ENCODE data around the gene TRIM41.
"Not testable (repeated sequence)": the region's sequence is repeated elsewhere in the genome, so short reads cannot be mapped to it uniquely, and the experiment has no call there.

Gene TRIM41

DNA sequence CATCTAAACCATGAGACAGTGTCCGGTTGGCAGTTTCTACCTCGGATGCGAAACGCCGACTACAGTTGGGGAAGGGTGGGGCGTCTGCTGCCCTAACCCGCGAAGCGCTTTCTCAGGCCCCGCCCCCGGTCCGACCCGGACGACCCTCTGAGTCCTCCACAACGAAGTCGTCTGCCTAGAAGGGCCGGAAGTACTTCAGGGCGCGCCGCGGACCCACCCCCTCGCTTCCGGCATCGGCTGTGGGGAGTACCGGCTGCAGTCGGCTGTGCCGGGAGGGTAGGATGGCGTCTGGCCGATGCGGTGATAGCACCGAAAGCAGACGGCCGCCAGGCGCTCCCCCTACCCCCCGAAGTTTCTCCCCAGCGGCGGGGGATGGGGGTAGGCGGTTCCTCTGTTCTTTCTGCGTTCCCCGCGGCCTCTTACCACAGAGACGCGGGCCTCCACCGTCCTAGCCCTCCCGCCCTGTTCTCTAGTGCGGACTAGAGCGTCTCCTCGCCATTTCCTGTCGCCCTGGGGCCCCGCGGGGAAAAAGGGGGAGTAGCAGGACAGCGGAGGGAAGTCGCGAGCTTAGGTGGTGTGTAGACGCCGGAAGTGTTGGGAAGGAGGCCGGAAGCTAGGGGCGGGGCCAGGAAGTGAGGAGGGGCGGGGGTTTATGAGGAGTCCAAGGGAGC lies at the start of gene TRIM41:
Gene TRIM41, plus strand, starts transcription at position 224 of the 671 bp plus-strand sequence. CDS start 719 bp downstream, outside the sequence.
- DNase-seq: peak; percentile 94 to 98

DNA sequence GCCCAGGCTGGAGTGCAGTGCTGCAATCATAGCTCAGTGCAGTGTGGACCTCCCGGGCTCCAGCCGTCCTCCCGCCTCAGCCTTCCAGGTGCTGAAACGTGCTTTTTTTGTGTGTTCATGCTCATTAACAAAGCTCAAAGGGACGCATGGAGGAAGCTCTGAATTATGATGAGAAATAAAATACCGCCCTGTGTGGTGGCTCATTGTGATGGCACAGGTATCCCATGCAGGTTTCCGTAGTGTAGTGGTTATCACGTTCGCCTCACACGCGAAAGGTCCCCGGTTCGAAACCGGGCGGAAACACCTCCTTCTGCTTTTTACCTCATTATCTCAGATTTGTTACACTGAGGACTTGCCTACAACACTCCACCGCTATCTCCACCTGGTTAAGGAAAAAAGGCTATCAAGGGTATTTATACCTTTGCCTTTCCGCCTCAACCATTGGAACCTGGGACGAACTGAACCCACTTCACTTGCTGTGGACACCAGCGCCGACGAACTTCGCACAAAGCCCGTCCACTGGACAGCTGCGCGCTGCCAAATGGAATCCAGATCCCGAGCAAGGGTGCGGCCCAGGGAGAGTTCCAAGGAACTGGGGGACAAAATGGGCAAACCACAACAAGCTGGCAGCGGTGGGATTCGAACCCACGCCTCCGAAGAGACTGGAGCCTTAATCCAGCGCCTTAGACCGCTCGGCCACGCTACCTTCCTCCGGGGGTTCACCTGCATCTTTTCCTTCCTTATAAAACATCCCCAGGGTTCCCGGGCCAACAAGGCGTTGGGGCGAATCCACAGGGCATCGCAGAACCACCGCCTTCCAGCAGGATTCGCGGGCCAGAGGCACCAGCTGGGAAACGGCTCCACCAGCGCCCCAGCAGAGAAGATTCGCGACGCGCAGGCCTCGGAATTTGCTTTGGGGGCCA lies 49.4 kb upstream of the TRIM41 start:
- peak; percentile 31 to 48 for DNase-seq

DNA sequence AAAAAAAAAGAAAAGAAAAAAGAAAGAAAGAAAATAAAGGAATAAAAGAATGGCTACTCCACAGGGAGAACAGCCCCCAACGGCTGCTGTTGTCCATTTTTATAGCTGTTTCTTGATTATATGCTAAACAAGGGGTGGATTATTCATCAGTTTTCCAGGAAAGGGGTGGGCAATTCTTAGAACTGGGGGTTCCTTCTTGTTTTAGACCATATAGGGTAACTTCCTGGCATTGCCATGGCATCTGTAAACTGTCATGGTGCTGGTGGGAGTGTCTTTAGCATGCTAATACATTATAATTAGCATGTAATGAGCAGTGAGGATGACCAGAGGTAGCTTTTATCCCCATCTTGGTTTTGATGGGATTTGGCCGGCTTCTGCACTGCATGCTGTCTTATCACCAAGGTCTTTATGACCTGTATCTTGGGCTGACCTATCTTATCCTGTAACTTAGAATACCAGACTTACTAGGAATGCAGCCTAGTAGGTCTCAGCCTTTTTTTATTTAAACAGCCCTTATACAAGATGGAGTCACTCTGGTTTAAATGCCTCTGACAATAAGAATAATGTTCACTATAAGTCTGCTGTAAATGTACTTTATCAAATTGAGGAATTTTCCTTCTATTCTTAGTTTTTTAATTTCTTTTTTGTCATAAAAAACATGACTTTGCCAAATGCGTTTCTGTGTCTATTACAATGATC lies 46.7 kb upstream of the TRIM41 start:
- DNase-seq: no peak

DNA sequence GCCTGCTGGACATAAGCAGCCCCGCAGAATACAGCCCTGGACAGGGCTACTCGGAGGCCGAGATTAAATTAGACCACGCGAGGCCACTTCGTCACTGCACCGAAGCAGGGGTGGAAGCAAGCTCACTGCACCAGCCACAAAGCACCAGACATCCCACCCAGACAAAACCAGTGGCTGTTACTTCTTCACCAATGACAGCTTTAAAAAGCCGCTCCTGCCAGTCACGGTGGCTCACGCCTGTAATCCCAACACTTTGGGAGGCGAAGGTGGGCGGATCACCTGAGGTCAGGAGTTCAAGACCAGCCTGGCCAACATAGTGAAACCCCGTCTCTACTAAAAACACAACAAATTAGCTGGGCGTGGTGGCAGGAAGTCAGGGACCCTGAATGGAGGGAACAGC lies 45.5 kb upstream of the TRIM41 start:
- DNase-seq: not testable (repeated sequence)

DNA sequence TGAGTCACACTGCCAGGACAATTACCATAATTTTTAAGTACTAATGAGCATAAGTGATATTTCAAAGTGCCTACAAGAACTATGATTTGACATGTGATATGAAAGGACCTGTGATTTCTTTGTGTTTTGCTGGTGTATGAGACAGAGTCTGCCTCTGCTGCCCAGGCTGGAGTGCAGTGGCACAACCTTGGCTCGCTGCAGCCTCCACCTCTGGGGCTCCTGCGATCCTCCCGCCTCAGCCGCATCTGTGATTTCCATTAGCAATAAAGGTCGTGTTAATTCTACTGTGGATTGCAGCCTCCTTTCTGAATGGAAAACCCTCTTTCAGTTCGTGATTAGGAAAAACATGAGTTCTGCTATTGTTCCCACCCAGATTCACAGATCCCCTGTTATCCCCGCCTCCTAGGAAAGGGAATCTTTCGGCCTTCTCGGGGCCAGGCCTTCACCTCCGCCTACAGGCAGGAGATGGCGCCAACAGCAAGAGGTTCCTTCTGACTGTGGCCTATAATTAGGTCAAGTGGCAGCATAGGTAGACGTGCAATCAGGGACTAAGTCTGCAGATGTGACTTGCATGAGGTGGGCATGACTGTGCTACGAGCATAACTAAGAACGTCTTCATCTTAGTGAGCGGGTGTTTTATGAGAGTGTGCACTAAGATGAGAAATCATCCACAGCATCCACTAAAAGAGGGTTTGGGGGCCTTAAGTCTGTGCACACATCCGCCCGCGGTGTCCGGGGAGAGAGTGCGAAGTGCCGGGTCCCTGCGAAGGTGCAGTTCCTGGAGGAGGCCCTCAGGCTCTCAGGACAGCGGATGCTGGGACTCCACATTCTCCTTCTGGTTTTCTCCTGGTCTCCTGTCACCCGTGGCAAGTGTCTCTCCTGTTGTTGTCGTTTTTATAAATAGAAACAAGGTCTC lies 41.2 kb upstream of the TRIM41 start:
- DNase-seq: peak; percentile 56 to 67

DNA sequence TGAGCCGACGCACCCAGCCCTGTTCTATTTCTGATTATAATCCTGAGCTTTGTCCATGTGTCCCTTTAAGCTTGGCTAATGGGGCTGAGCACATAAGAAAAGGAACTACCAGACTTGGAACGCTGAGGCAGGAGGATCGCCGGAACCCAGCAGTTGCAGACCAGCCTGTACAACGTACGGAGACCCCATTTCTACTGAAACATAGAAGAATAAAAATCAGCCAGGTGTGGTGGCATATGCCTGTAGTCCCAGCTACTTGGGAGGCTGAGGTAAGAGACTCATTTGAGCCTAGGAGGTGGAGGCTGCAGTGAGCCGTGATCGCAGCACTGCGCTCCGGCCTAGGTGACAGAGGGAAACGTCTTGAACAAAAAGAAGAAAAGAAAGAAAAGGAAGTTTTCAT lies 40.4 kb upstream of the TRIM41 start:
- no peak for DNase-seq

DNA sequence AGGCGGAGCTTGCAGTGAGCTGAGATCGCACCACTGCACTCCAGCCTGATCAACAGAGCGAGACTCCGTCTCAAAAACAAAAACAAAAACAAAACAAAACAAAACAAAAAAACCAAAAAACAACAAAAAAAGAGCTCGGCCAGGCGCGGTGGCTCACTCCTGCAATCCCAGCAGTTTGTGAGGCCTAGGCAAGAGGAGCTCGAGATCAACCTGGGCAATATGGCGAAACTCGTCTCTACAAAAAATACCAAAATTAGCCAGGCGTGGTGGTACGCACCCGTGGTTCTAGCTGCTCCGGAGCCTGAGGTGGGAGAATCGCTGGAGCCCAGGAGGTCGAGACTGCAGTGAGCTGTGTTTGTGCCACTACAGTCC lies 38.2 kb upstream of the TRIM41 start:
- no peak for DNase-seq

DNA sequence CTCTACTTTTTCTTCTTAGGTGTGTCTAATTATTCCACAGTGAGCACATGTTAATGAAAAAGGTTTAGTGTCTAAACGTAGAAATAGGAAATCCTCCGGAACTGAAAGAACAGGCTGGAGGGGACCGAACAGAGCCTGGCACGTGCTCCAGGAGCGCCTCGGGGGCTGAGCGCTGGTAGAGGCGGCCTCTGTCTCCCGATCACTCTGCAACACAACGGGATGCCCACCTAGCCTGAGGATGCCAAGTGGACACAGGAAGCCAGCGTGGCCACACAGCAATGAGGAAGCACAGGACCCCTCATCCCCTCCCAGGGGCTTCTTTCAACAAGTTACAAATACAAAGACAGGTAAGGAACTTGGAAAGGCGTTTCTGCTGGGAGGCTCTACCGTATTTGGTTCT lies 37.5 kb upstream of the TRIM41 start:
- DNase-seq: no peak

DNA sequence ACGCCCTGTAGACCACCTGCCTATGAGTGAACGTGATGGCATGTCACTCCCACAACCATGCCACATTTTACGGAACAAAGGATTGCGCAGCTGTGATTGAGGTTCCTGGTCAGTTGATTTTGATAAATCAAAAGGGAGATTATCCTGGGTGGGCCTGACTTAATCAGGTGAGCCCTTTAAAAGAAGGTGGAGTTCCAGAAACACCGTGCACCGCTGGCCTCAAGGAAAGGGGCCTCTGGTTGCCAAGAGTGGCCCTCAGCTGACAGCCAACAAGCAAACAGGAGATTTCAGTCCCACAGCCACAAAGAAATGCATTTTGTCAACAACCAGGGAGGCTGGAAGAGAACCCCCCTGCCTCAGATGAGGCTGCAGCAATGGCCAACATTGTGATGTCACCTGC lies 37.1 kb upstream of the TRIM41 start:
- no peak for DNase-seq

DNA sequence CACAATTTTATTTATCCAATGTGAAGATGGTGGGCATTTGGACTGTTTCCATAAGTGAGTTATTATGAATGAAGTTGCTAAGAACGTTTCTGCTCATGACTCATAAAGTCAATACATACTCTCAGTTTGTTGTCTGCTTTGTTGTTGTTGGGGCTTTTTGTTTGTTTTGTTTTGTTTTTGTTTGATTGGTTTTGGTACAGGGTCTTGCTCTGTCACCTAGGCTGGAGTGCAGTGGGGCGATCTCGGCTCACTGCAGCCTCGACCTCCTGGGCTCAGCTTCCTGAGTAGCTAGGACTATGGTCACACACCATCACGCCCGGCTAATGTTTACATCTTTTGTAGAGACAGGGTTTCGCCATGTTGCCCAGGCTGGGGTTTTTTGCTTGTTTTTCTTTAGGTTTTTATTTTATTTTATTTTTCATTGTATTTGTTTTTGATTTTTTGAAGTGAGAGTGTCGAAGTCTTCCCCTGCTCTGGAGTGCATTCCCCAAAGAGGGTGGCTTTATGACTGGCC lies 36.0 kb upstream of the TRIM41 start:
- DNase-seq: no peak

DNA sequence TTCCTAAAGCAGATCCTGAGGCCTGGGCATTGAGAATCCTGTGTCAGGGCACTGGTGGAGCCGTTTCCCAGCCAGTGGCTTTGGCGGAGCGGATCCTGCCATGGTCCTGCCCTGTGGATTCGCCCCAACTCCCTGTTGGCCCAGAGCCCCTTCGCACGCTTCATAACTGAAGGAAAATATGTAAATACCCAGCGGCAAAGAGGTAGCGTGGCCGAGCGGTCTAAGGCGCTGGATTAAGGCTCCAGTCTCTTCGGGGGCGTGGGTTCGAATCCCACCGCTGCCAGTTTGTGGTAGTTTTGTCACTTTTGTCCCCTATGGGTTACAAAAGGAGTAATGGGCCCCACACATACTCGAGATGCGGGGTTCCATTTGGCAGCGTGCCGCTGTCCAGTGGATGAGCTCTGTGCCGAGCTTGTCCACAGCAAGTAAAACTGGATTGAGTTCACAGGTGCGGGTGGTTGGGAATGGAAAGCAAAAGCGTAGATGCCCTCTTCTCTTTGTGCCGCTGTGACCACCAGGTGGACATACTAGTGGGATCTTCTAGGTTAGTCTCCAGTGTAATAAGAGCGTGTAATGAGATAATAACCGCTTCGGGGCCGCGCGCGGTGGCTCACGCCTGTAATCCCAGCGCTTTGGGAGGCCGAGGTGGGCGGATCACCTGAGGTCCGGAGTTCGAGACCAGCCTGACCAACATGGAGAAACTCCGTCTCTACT lies 35.4 kb upstream of the TRIM41 start:
- DNase-seq: peak; percentile 24 to 39

DNA sequence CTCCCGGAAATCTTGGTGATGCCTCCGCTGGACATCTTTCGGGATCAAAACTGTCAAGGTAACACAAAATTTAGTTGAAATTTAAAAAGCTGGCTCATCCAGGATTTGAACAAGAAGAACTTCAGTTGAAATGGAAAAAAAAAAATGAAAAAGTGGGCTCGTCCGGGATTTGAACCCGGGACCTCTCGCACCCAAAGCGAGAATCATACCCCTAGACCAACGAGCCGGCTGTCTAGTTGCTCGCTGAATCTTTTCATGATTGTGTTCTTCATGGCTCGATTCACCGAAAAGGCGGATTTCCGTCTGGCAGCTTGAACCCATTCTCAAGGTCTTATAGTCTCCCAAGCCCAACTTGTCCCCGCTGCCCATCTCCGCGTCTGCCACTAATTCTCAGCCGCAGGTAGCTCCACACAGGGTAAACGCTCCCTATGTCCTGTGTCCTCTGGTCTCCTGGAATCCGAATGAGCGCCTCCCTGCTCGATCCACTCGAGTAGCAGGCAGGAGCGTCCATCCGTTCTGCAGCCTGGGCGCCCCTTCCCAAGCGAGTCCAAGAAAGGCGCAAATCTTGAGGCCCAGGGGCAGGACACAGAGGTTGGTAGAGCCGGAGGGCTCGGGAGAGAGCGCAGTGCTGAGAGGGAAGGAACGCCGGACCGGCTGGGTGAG lies 34.2 kb upstream of the TRIM41 start:
- peak; percentile 67 to 75 for DNase-seq

DNA sequence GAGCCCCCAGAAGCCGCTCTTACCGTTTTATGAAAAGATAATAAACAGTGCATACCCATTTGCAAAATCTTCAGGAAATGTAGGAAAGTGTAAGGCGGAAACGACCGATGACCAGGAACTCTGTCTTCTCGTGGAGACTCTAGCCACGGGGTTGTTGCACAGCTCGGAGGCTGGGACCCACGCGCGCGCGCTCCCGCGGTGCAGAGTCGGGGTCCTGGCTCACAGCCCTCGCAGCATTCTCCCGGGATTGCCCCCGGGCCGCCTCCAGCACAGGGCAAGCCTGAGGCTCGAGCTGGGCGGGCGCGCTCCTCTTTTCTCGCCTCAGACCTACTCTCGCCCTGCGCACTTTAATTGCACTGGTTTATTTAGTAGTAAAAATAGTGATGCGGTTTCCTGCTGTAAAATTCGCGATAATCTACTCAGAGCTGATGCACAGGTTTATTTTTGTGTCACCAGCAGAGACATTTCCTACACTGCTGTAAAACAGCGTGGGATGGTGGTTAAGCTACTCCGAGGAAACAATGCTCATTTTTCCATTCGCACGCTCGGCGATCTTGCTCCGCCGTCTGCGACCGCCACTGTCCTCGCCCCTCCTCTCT lies 33.6 kb upstream of the TRIM41 start:
- DNase-seq: peak; percentile 68 to 70

DNA sequence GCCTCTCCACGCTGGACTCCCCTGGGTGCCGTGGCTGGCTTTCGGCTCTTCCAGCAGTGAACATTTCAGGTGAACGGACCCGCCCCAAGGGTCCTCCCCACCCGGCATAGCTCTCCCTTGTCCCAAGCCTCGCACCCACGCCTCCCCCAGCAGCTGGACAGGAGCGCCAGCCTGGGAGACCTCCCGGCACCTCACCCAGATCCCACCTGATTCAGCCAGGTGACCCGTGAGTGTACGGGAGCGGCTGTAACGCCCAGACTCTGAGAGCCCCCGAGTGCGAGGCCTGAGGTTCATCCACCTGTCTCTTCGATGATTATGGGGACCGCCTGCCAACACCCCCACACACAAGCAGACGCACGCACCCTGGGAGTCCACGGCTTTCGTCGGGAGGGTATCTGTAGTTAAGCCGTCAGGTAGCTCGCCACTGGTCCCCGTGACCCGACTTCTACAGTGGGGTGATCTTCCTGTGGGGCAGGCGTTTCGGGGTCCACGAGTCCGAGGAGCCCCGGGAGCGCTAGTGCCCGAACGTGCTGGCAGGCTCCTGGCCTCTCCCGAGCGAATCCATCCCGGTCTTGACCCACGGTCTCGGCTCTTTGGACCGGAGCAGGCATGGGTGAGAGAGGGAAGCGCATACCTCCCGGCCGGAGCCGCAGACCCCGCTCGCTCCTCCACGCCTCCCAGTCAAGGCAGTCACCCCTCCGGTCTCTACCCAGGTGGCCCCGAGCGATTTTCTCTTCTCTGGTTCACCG lies 32.9 kb upstream of the TRIM41 start:
- DNase-seq: peak; percentile 47 to 62

DNA sequence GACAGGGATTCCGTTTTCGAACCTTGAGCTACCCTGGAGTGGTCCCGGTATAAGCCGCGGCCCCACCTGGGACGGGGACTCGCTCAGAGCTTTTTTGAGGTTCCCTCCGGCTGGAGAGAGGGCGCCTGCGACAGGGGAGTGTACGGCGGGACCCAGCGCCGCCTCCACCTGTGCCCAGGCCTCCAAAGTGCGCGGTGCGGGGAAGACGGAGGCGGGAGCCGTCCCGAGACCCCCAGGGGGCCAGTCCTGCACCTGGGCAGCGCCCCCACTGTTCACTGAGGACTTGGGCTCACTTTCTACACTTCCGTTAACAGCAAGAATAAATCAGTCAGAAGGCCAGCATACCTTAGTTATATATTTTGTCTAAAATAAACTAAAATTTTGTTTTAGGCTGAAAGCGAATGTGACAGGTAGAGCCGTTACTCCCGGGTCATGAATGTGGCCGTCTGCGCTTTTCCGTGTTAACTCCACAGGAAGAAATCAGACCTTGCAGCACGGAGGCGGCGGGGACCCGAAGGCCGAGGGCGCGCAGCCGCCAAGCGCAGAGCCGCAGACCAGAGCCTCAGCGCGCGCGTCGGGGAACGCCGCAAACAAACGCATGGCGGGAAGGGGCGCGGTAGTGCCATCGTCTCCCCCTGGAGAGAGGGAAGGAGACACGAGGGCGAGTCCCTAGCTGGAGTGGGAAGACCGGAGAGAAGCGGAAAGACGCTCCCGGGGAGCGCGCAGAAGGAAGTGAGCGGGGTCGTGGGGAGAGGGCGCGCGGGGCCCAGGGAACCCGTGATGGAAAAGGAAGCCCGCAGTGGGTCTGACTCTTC lies 32.2 kb upstream of the TRIM41 start:
- DNase-seq: peak; percentile 36 to 48

DNA sequence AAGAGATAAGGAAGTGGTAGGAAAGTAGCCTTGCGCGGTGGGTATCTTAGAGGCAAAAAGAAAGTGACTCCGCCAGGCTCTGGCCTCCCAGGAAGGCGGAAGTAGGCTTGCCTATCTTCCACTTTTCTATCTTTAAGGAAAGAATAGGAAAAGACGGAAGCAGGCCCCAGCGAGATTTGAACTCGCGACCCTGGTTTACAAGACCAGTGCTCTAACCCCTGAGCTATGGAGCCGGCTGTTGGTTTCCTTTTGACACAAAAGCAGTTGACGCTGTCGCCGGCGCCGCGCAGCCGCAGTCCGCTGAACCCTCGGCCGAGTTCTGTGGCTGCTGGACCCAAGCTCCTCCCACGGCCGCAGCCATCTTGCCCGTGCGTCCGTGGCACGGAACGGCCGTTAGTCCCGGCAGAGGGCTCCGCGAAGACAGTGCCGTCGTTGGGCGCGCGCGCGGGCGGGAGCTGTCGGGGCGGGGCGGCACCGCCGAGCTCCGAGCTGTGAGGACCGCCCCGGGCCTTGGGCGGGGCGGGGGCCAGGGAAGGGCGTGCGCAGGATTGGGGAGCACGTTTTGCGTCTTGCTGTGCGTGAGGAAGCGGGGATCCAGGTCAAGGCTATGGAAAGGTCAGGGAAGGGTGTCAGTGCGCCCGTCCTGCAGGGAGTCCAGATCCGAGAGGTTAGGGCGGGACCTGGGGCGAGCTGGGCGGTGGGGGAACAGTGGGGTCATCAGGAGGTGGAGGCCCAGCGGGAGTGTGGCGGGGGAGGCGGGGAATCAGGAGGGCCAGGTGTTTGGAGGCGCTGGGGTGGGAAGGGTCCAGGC lies 31.4 kb upstream of the TRIM41 start:
- DNase-seq: peak; percentile 92 to 93

DNA sequence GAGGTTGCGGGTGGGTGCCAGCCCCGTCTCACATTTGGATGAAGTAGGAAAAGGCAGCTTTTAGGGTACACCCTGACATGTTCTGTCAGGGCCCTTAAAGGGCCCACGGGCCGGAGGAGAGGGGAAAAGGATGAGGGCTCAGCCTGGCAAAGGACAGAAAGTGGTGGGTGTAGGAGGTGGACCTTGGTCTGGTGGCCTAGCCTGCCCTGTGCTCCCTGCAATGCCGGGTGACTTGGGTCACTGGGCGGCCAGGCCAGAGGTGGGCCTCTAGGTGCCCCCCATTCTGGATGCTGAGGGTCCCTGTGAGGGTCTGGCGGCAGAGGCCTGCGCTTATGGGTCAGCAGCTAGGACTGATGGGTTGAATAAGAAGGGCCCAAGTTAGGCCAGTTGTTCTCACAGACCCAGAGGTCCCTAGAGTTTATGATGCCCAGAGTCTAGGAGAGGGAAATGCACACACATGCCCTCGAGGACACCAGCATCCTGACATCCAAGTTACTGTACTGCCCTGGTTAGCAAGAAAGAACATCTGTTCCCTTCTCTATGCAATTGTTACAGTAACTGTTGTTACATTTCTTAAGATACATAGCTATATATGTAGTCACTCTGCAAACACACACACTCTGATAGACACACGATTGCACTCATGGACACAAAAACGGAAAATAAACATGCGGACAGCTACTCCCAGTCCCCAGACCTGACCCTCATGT lies 30.6 kb upstream of the TRIM41 start:
- no peak for DNase-seq

Measured in activated CD4-positive, alpha-beta T cell treated with anti-CD3 and anti-CD28 coated beads for 4 hours (primary cell).